Ovary (tissue), 3 donors: ENCODE measurements around the gene HMBS.

Experiments
- CTCF ChIP-seq, 3 donors: fragments of 450-650 bp in 2 of 3; fragments of 200-600 bp in 1 of 3; IDR thresholded peaks; one replicate each; pipeline versions ENCODE4 v1.5.1 to v1.8.0; 2016 to 2022; ENCODE audit warnings: antibody characterized with exemption in 3 of 3, mild to moderate bottlenecking in 1 of 3
- EP300 ChIP-seq: sonication (generic); formaldehyde crosslinking; IDR thresholded peaks from one replicate; pipeline ENCODE4 v1.6.1; 2017; ENCODE audit warnings: antibody characterized with exemption
- POLR2A ChIP-seq: fragments of 450-650 bp; IDR thresholded peaks from one replicate; pipeline ENCODE4 v1.6.1; 2017; ENCODE audit warnings: antibody characterized with exemption, mild to moderate bottlenecking, moderate library complexity
- donor health status: DM: no; HTN: no; CAD: no.

- no peak for TF ChIP-seq POLR2A
- TF ChIP-seq EP300, result no peak
- no peak for TF ChIP-seq CTCF (IDR thresholded peaks at IDR 0.05)
Observed at GRCh38 chr11:119091178-119091577, 6.5 kb downstream of the HMBS start.
